Stimulated activated CD4-positive, alpha-beta T cell treated with anti-CD3 and anti-CD28 coated beads, Interleukin-4, amount 100 ng/mL, for 24 hours (primary cell): ENCODE results near the gene HHEX.
"Not testable (repeated sequence)": the region's sequence is repeated elsewhere in the genome, so short reads cannot be mapped to it uniquely, and the experiment has no call there.

Experiments used
- DNase-seq: peaks from one replicate; pipeline ENCODE4 v3.0.0-alpha.2; 2020

The HHEX gene

DNA sequence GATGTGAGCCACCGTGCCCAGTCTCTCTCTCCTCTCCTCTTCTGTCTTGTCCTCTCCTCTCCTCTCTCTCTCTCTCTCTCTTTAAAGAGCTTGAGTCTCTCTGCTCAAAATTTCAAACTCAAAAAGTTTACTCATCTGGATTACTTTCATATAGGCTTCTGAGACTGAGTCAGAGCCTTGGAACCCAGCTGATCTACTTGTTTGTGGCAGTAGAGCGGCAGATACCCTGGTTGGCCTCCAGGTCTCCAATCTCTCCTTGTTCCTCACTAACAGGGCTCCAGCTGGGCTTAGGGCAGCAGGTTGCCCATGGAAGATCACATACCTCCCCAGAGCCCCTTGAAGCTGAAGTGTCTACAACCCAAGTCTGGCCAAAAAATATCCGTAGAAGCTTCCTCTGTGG, 51.0 kb downstream of the HHEX start:
- DNase-seq = no peak

DNA sequence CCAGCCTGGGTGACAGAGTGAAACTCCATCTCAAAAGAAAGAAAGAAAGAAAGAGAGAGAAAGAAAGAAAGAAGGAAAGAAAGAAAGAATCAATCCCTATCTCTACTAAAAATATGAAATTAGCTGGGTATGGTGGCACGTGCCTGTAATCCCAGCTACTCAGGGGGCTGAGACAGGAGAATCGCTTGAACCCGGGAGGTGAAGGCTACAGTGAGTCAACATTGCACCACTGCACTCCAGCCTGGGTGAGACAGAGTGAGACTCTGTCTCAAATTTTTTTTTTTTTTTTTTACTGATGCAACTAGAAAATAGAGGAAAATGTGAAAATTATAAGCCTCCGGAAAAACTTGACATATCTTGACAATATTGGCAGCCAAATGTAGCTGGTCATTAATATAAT, 52.0 kb downstream of the HHEX start:
- not testable (repeated sequence) for DNase-seq

DNA sequence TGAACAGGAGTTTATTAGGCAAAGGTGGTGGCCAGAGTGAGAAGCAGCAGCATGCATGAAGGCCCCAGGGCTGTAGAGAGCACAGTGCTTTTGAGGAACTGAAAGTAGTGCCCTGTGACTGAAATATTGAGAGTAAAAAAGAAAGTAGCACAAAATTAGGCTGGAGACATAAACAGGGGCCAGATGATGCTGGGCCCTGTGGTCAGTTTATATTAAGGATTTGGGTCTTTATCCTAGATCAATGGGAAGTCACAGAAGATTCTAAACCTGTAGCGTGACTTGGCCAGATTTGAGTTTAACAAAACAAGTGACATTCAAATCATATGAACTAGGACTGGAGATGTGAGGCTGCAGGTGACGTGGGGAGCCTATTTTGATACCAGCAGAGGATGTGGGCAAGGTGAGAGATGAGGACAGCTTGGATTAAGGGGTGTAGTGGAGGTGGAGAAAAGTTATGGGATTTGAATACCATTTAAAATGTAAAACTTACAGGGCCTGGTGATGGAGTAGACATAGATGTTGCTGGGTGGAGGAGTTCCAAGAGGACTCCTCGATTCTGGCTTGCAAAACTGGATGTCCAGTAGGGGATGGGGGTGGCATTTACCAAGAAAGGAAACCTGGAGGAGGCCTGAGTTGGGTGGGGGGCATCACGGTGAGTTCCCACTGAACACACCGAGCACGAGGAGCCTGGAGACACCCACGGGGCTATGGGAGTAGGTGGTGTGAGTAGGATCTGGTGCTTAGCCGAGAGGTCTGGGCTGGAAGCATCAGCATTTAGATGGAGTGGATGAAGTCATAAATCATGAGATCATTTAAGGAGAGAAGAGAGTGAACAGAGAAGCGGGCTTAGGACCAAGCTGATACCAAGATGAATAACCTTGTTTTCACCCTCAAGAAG, 52.8 kb downstream of the HHEX start:
- no peak for DNase-seq
